HepG2 (cell line): ENCODE results near the gene PDCD11. TPM values are rescaled to one million over a fixed set of nuclear protein-coding genes. Genes with fewer than 3 reads are reported as not detected.
A peak's percentile ranks its signal among the peaks of the same experiment; 100 is the strongest.

ENCODE experiments used
- CHCHD3 ChIP-seq: sonication (generic); formaldehyde crosslinking; IDR thresholded peaks from 2 replicates; pipeline ENCODE4 v1.8.0; 2022; ENCODE audit warnings: mild to moderate bottlenecking, missing genetic modification reagents, moderate library complexity
- GABPB1 ChIP-seq: IDR thresholded peaks from 2 replicates; pipeline ENCODE4 v1.6.1; 2016; ENCODE audit warnings: mild to moderate bottlenecking, missing genetic modification reagents, moderate library complexity, missing compliant biosample characterization
- HOXA7 ChIP-seq: sonication (generic); formaldehyde crosslinking; IDR thresholded peaks from 2 replicates; pipeline ENCODE4 v1.8.1; 2022; ENCODE audit warnings: mild to moderate bottlenecking, missing genetic modification reagents, moderate library complexity
- HOXD1 ChIP-seq: sonication (generic); formaldehyde crosslinking; IDR thresholded peaks from 2 replicates; pipeline ENCODE4 v1.5.0; 2020; ENCODE audit warnings: missing genetic modification reagents
- IRF2 ChIP-seq: IDR thresholded peaks from 2 replicates; pipeline ENCODE4 v1.6.1; 2018; ENCODE audit warnings: missing genetic modification reagents, missing compliant biosample characterization
- KLF13 ChIP-seq: sonication (generic); formaldehyde crosslinking; IDR thresholded peaks from 2 replicates; pipeline ENCODE4 v1.4.0; 2020; ENCODE audit warnings: mild to moderate bottlenecking, missing genetic modification reagents
- NFE2 ChIP-seq: sonication (generic); formaldehyde crosslinking; IDR thresholded peaks from 2 replicates; pipeline ENCODE4 v1.4.0; 2020; ENCODE audit warnings: missing genetic modification reagents
- NFE2L2 ChIP-seq: fragments of 150-350 bp; IDR thresholded peaks from 2 replicates; pipeline ENCODE4 v1.6.1; 2014; ENCODE audit warnings: low read length
- SOX5 ChIP-seq: IDR thresholded peaks from 2 replicates; pipeline ENCODE4 v1.6.1; 2016; ENCODE audit warnings: borderline replicate concordance
- TCF12 ChIP-seq, 2 experiments: fragments of 450-650 bp in 1 of 2; sonication (generic) in 1 of 2; formaldehyde crosslinking in 1 of 2; IDR thresholded peaks; 2 replicates each; pipeline versions ENCODE4 v1.6.1 to v1.8.0; 2017 to 2022; ENCODE audit warnings: antibody characterized with exemption in 1 of 2, mild to moderate bottlenecking in 1 of 2, missing genetic modification reagents in 1 of 2, moderate library complexity in 1 of 2
- THYN1 ChIP-seq: sonication (generic); formaldehyde crosslinking; IDR thresholded peaks from 2 replicates; pipeline ENCODE4 v1.8.1; 2023; ENCODE audit warnings: low read depth, mild to moderate bottlenecking, moderate library complexity, missing genetic modification reagents, borderline replicate concordance
- YY1 ChIP-seq: IDR thresholded peaks from 2 replicates; pipeline ENCODE4 v1.6.1; 2011; ENCODE audit warnings: low read length, low read depth, moderate library complexity, mild to moderate bottlenecking; ENCODE audit not compliant: insufficient read depth, insufficient replicate concordance
- ZBTB8A ChIP-seq: sonication (generic); formaldehyde crosslinking; IDR thresholded peaks from 2 replicates; pipeline ENCODE4 v1.4.0; 2020; ENCODE audit warnings: mild to moderate bottlenecking, low read depth, missing genetic modification reagents, borderline replicate concordance
- ZNF17 ChIP-seq: sonication (generic); formaldehyde crosslinking; IDR thresholded peaks from 2 replicates; pipeline ENCODE4 v1.5.0; 2020; ENCODE audit warnings: mild to moderate bottlenecking, missing genetic modification reagents
- ZNF274 ChIP-seq: sonication (generic); formaldehyde crosslinking; IDR thresholded peaks from 2 replicates; pipeline ENCODE4 v1.5.1; 2020; ENCODE audit warnings: mild to moderate bottlenecking, missing genetic modification reagents
- ZNF282 ChIP-seq: fragments of 450-650 bp; IDR thresholded peaks from 2 replicates; pipeline ENCODE4 v1.6.1; 2018; ENCODE audit not compliant: partially characterized antibody
- ZNF30 ChIP-seq: sonication (generic); formaldehyde crosslinking; IDR thresholded peaks from 2 replicates; pipeline ENCODE4 v1.5.0; 2020; ENCODE audit warnings: mild to moderate bottlenecking, missing genetic modification reagents
- ZNF746 ChIP-seq: sonication (generic); formaldehyde crosslinking; IDR thresholded peaks from 2 replicates; pipeline ENCODE4 v1.8.0; 2022; ENCODE audit warnings: mild to moderate bottlenecking, missing genetic modification reagents
- ZNF773 ChIP-seq: sonication (generic); formaldehyde crosslinking; IDR thresholded peaks from 2 replicates; pipeline ENCODE4 v1.4.0; 2020; ENCODE audit warnings: missing genetic modification reagents, borderline replicate concordance
- ZNF775 ChIP-seq: sonication (generic); formaldehyde crosslinking; IDR thresholded peaks from 2 replicates; pipeline ENCODE4 v1.4.0; 2020; ENCODE audit warnings: missing genetic modification reagents, mild to moderate bottlenecking, moderate library complexity, borderline replicate concordance
- ZSCAN29 ChIP-seq: sonication (generic); formaldehyde crosslinking; conservative IDR thresholded peaks from 2 replicates; pipeline ENCODE4 v1.4.0; 2020; ENCODE audit warnings: mild to moderate bottlenecking, missing genetic modification reagents
- polyA plus RNA-seq, 8 experiments: library from polyadenylated mRNA; depleted of rRNA in 3 of 8; stranded (reverse) in 7 of 8; unstranded in 1 of 8; fragments of >200 nt; fragmentation: Illumina TruSeq in 4 of 8; extraction: Trizol in 4 of 8; gene quantifications; 2 replicates each; pipeline versions ENCODE4 v1.2.1 to v1.2.3, GENCODE V29; 2011 to 2016; ENCODE audit warnings: low read depth in 4 of 8, missing spikeins in 1 of 8, mixed read lengths in 1 of 8; ENCODE audit not compliant: insufficient read depth in 1 of 8
- total RNA-seq, 5 experiments: library from RNA; depleted of rRNA; stranded (reverse); fragments of >200 nt; fragmentation: Illumina TruSeq; extraction: Trizol; gene quantifications; 2 replicates each; pipeline ENCODE4 v1.2.3, GENCODE V29; 2016; ENCODE audit warnings: low read depth in 1 of 5
- TF ChIP-seq, protein P1 (sequence below): sonication (generic); formaldehyde crosslinking; conservative IDR thresholded peaks from 2 replicates; pipeline ENCODE4 v1.8.0; 2022; ENCODE audit warnings: low read depth, missing genetic modification reagents
- TF ChIP-seq, protein P2 (sequence below): sonication (generic); formaldehyde crosslinking; IDR thresholded peaks from 2 replicates; pipeline ENCODE4 v1.4.0; 2020; ENCODE audit warnings: missing genetic modification reagents

The PDCD11 gene
- total and polyA plus RNA-seq, 2 of the 13 experiments (the other 11 are each of a cell fraction or from before 2014, with no cell fraction given): 12.8 to 52.8 TPM

DNA sequence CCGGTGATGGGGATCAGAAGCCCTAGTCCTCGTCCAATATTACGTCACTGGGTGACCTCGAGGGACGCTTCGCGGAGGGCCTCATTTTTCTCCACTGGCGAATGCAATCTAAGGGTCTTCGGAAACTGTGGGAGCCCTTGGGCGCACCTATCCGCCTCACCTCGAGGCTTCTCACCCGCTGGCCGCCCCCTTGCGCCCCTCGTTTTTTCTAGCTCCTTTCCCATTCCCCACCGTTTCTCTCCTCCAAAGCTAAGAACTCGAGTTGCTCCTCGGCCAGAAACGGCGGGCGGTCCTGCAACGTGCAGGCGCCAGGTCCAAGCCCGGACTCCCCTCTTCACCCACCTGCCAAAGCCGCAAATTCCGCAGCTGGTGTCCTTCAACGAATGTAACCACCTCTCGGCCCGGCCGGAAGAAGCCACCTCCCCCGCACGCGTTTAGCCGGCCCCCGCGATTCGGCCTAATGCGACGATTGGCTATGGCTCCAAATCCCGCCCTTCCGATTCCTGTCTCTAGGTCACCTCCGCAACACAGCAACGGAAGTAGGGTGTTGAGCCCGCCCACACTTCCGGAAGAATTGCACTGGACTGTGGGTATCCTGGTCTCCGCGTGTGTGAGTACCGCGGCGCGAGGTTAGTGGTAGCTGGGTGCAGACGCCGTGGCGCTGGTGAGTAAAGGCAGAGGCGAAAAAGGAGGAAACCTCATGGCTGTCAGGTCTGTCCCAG, at the start of gene PDCD11, which contains the start of gene ATP5MK (continued):
- 0 out of 2 replicates have a peak, but pooled peaks have one; percentile 85 for TF ChIP-seq ZNF274 (CRISPR knock-in tag)
- TF ChIP-seq NFE2 (CRISPR knock-in tag): no peak
- TF ChIP-seq HOXD1: no peak; the same call in 1 of the 2 replicates
- no peak for TF ChIP-seq ZSCAN29
- no peak for TF ChIP-seq ZBTB8A
- TF ChIP-seq, protein P1, sequence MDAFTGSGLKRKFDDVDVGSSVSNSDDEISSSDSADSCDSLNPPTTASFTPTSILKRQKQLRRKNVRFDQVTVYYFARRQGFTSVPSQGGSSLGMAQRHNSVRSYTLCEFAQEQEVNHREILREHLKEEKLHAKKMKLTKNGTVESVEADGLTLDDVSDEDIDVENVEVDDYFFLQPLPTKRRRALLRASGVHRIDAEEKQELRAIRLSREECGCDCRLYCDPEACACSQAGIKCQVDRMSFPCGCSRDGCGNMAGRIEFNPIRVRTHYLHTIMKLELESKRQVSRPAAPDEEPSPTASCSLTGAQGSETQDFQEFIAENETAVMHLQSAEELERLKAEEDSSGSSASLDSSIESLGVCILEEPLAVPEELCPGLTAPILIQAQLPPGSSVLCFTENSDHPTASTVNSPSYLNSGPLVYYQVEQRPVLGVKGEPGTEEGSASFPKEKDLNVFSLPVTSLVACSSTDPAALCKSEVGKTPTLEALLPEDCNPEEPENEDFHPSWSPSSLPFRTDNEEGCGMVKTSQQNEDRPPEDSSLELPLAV (CRISPR knock-in tag): no peak
- TF ChIP-seq GABPB1: peak; percentile 99
- no peak for TF ChIP-seq KLF13 (CRISPR knock-in tag)
- no peak for TF ChIP-seq NFE2L2
- TF ChIP-seq TCF12 (IDR thresholded peaks at IDR 0.05): no peak
- no peak for TF ChIP-seq TCF12 (CRISPR knock-in tag; IDR thresholded peaks at IDR 0.05)
- no peak for TF ChIP-seq ZNF30 (CRISPR knock-in tag)
- no peak for TF ChIP-seq ZNF775
- 0 out of 2 replicates have a peak, but pooled peaks have one; percentile 7 for TF ChIP-seq ZNF746 (CRISPR knock-in tag)
- TF ChIP-seq YY1: peak; percentile 41
- peak; percentile 48 for TF ChIP-seq IRF2 (CRISPR knock-in tag)
- TF ChIP-seq ZNF17: no peak
- peak; percentile 32; the same call in 1 of the 2 replicates for TF ChIP-seq SOX5
- TF ChIP-seq, protein P2, sequence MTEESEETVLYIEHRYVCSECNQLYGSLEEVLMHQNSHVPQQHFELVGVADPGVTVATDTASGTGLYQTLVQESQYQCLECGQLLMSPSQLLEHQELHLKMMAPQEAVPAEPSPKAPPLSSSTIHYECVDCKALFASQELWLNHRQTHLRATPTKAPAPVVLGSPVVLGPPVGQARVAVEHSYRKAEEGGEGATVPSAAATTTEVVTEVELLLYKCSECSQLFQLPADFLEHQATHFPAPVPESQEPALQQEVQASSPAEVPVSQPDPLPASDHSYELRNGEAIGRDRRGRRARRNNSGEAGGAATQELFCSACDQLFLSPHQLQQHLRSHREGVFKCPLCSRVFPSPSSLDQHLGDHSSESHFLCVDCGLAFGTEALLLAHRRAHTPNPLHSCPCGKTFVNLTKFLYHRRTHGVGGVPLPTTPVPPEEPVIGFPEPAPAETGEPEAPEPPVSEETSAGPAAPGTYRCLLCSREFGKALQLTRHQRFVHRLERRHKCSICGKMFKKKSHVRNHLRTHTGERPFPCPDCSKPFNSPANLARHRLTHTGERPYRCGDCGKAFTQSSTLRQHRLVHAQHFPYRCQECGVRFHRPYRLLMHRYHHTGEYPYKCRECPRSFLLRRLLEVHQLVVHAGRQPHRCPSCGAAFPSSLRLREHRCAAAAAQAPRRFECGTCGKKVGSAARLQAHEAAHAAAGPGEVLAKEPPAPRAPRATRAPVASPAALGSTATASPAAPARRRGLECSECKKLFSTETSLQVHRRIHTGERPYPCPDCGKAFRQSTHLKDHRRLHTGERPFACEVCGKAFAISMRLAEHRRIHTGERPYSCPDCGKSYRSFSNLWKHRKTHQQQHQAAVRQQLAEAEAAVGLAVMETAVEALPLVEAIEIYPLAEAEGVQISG (CRISPR knock-in tag): peak; percentile 88
- TF ChIP-seq ZNF773 (CRISPR knock-in tag): no peak
- no peak for TF ChIP-seq CHCHD3 (CRISPR knock-in tag)
- TF ChIP-seq ZNF282: no peak
- TF ChIP-seq HOXA7 (CRISPR knock-in tag): no peak
- no peak; the same call in 1 of the 2 replicates for TF ChIP-seq THYN1
